ENCODE measurements around the gene C17orf75. TPM values are rescaled to one million over a fixed set of nuclear protein-coding genes. Genes with fewer than 3 reads are reported as not detected.

The C17orf75 gene
- total and polyA plus RNA-seq, 2 of the 8 experiments (the other 6 are each of a cell fraction or from before 2014, with no cell fraction given) = 15.8 to 42.6 TPM

DNA sequence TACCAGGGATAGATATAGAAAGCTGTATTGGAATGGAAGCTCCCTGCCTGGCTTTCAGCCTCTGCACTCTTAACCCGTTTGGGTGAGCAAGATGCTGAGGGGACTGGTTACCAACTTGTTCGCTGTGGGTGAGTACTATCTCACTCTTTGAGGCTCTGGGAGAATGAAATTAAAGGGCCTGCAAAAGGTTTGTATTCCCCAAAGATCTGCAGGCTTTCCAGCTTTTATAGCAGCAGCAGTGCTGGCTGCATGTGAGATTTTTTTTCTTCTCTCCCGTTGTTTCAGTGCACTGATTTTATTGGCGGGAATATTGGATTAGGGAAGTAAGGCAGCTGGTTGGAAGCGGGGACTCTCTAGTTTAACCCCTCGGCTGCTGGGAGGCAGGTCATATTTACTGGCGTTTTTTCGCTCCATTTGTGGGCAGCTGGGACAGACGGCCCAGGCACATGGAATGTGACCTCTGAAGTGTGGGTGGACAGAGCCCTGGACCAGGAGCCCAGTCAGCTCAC, 30.9 kb downstream of the C17orf75 start:
- TF ChIP-seq POU5F1 (IDR thresholded peaks at IDR 0.05; ENCODE audit: low read depth, low read length) (no peak), EZH2 (IDR thresholded peaks at IDR 0.05; ENCODE audit: low read depth, low read length, severe bottlenecking) (no peak), BCL11A (IDR thresholded peaks at IDR 0.05; ENCODE audit: low read depth in 2 of 2, low read length in 2 of 2) (no peak), FOSL1 (IDR thresholded peaks at IDR 0.05; ENCODE audit: insufficient read depth, low read depth, low read length) (no peak), BRCA1 (IDR thresholded peaks at IDR 0.05; ENCODE audit: low read depth, low read length) (no peak)
- TF ChIP-seq, protein P1, sequence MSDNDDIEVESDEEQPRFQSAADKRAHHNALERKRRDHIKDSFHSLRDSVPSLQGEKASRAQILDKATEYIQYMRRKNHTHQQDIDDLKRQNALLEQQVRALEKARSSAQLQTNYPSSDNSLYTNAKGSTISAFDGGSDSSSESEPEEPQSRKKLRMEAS (IDR thresholded peaks at IDR 0.05) = 0 out of 2 replicates have a peak, but pooled peaks have one; percentile 35
- TF ChIP-seq, protein P2, sequence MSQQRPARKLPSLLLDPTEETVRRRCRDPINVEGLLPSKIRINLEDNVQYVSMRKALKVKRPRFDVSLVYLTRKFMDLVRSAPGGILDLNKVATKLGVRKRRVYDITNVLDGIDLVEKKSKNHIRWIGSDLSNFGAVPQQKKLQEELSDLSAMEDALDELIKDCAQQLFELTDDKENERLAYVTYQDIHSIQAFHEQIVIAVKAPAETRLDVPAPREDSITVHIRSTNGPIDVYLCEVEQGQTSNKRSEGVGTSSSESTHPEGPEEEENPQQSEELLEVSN (IDR thresholded peaks at IDR 0.05) = peak; percentile 82
- Histone ChIP-seq H3K4ac (replicated peaks; ENCODE audit: insufficient read length, low read depth, low read length) (no peak overlapping the region), H4K20me1 (replicated peaks in 1 of 2; ENCODE audit: control insufficient read depth in 1 of 2, insufficient read depth in 2 of 2, low read length in 2 of 2) (no peaks in the 10 kb centered on the region), H2AFZ (ENCODE audit: low read length) (0 out of 2 replicates have a peak overlapping the region, but pooled peaks have one; percentile 61), H3K4me1 (replicated peaks in 1 of 4; ENCODE audit: control insufficient read depth in 3 of 4, insufficient read depth in 4 of 4, low read length in 3 of 4) (peaks cover 2 to 7% (median 5%) of the 10 kb centered on the region in 4 experiments), H2BK120ac (replicated peaks; ENCODE audit: low read depth, low read length) (no peak overlapping the region), H3K36me3 (ENCODE audit: control insufficient read depth in 2 of 4, insufficient read depth in 4 of 4, low read length in 3 of 4) (peaks cover 0 to 6% (median 0%) of the 10 kb centered on the region in 4 experiments; a peak in 1 of 8 replicates), H4K8ac (ENCODE audit: extremely low read depth, insufficient read depth, low read length) (no peak overlapping the region), H2BK20ac (ENCODE audit: low read length) (0 out of 2 replicates have a peak overlapping the region, but pooled peaks have one; percentile 98), H3K56ac (replicated peaks; ENCODE audit: insufficient read length, low read depth, low read length) (no peak overlapping the region), H3K23me2 (ENCODE audit: low read depth, low read length) (0 out of 2 replicates have a peak, but pooled peaks cover 2% of the 10 kb centered on the region), H3K18ac (ENCODE audit: extremely low read depth, low read length) (peak overlapping the region; percentile 84; the same call in 1 of the 2 replicates), H3K14ac (ENCODE audit: insufficient read length) (no peak overlapping the region), H3K9ac (replicated peaks in 1 of 4; ENCODE audit: extremely low read depth in 1 of 4, low read depth in 3 of 4, low read length in 3 of 4) (peak overlapping the region in 2 of 4 experiments; percentile 10 to 24; a peak in 2 of 7 replicates), H2BK5ac (ENCODE audit: low read depth, low read length) (0 out of 2 replicates have a peak overlapping the region, but pooled peaks have one; percentile 10), H3K27me3 (replicated peaks in 1 of 4; ENCODE audit: control insufficient read depth in 3 of 4, extremely low read depth in 1 of 4, insufficient read depth in 3 of 4, low read length in 3 of 4) (no peaks in the 10 kb centered on the region), H3K4me2 (ENCODE audit: insufficient read depth in 1 of 2, low read depth in 2 of 2, low read length in 2 of 2) (peak overlapping the region; percentile 31 to 51; a peak in 3 of 4 replicates), H2BK12ac (ENCODE audit: low read depth, low read length) (peak overlapping the region; percentile 91; the same call in 1 of the 2 replicates), H3K27ac (ENCODE audit: low read depth, low read length) (no peak overlapping the region), H4K91ac (replicated peaks; ENCODE audit: insufficient read length, low read length) (no peak overlapping the region), H3K9me3 (ENCODE audit: insufficient read depth in 2 of 2, low read depth in 1 of 2, low read length in 1 of 2) (no peaks in the 10 kb centered on the region), H3K23ac (ENCODE audit: insufficient read length) (no peak overlapping the region), H2BK15ac (ENCODE audit: low read length) (peak overlapping the region; percentile 99), H2AK5ac (ENCODE audit: low read depth, low read length) (peak overlapping the region; percentile 91; the same call in 1 of the 2 replicates), H3K79me2 (ENCODE audit: control insufficient read depth in 1 of 2, insufficient read depth in 2 of 2, low read length in 2 of 2) (no peaks in the 10 kb centered on the region), H4K5ac (ENCODE audit: insufficient read length, low read depth, low read length) (peak overlapping the region; percentile 58), H3K79me1 (ENCODE audit: low read depth, low read length) (no peaks in the 10 kb centered on the region), H3K4me3 (ENCODE audit: extremely low read depth in 1 of 4, insufficient read depth in 2 of 4, low read depth in 3 of 4, low read length in 4 of 4) (no peak overlapping the region; a peak in 1 of 8 replicates)
- CTCF ChIA-PET (ENCODE audit: partially characterized antibody) = interaction anchor here (0.6 to 1.5 kb wide), 8 partner anchors 9 to 108 kb away, joined by 3 to 12 read pairs (median 4); no protein-coding TSS in a partner anchor
- WGBS, 2 experiments (ENCODE audit: extremely low coverage in 1 of 2, insufficient coverage in 1 of 2, insufficient read length in 1 of 2, insufficient replicate concordance in 2 of 2, low coverage in 1 of 2, low lambda C conversion rate in 2 of 2, missing lambda C conversion rate in 1 of 2) = 33% methylated on average over 9 of the region's 9 CpGs; no CpG with 5 or more reads in 1 of the 2 experiments
- FAIRE-seq (no peak), DNase-seq (ENCODE audit: low read depth in 1 of 2, low spot score in 2 of 2) (no peak)
- POLR2A ChIA-PET (ENCODE audit: partially characterized antibody) = interaction anchor here (0.9 to 1.6 kb wide), 3 partner anchors 9 to 31 kb away, joined by 4 to 5 read pairs (median 4); no protein-coding TSS in a partner anchor
